Endometrial microvascular endothelial cells (primary cell): Measurements from ENCODE around the gene TLL2. TPM values are rescaled to one million over a fixed set of nuclear protein-coding genes. Genes with fewer than 3 reads are reported as not detected.

Source experiments
- in situ Hi-C: cut with HindIII; loops from 2 replicates; pipeline ENCODE4 v1.10.0; 2017; ENCODE audit warnings: low sequenced_read_pairs, low pct_unique_long_range_greater_than_20kb; ENCODE audit errors: inconsistent ontology term
- total RNA-seq: library from RNA; depleted of rRNA; stranded (reverse); fragments of >200 nt; gene quantifications from one replicate; pipeline ENCODE4 v1.2.3, GENCODE V29; 2015; ENCODE audit errors: inconsistent ontology term

Gene TLL2
- total RNA-seq, 1 donor from 2014 or later: not detected

- in situ Hi-C loops: no loop called here
These were observed 71.6 kb downstream of the TLL2 start for GRCh38 chr10:96441987-96442643.

GRCh38 chr10:96441322-96441885 lies 72.3 kb downstream of the TLL2 start:
- in situ Hi-C loops: no loop called here

- in situ Hi-C loops: no loop called here
These were observed 73.1 kb downstream of the TLL2 start for GRCh38 chr10:96440361-96441292.

- in situ Hi-C loops: no loop called here
These were observed 74.0 kb downstream of the TLL2 start for GRCh38 chr10:96439725-96440124.

GRCh38 chr10:96436035-96436434 lies 77.7 kb downstream of the TLL2 start:
- in situ Hi-C loops: no loop called here

GRCh38 chr10:96431211-96431970 lies 82.3 kb downstream of the TLL2 start:
- in situ Hi-C loops: no loop called here

GRCh38 chr10:96427291-96427690 lies 86.4 kb downstream of the TLL2 start:
- in situ Hi-C loops: no loop called here

- in situ Hi-C loops: no loop called here
These were observed 91.2 kb downstream of the TLL2 start for GRCh38 chr10:96422525-96422924.

- in situ Hi-C loops: no loop called here
These were observed 91.7 kb downstream of the TLL2 start for GRCh38 chr10:96421995-96422394.

- in situ Hi-C loops: no loop called here
These were observed 93.3 kb downstream of the TLL2 start for GRCh38 chr10:96420228-96421009.

- in situ Hi-C loops: no loop called here
These were observed 94.4 kb downstream of the TLL2 start for GRCh38 chr10:96419351-96419750.

GRCh38 chr10:96418582-96418981 lies 95.1 kb downstream of the TLL2 start:
- in situ Hi-C loops: no loop called here

- in situ Hi-C loops: no loop called here
These were observed 96.3 kb downstream of the TLL2 start for GRCh38 chr10:96417441-96417840.

GRCh38 chr10:96416643-96417042 lies 97.1 kb downstream of the TLL2 start:
- in situ Hi-C loops: no loop called here

GRCh38 chr10:96415891-96416554 lies 97.7 kb downstream of the TLL2 start:
- in situ Hi-C loops: no loop called here

- in situ Hi-C loops: no loop called here
These were observed 98.4 kb downstream of the TLL2 start for GRCh38 chr10:96415150-96415890.

GRCh38 chr10:96414303-96414702 lies 99.4 kb downstream of the TLL2 start:
- in situ Hi-C loops: no loop called here
